Loucy (cell line): Measurements from ENCODE around the gene L1CAM.

Source experiments
- H2AFZ ChIP-seq: fragments of 200-600 bp; sonication (generic); 2 replicates; pipeline ENCODE4 v1.6.0; 2016; ENCODE audit warnings: antibody characterized with exemption, mild to moderate bottlenecking, low read length, moderate library complexity
- H3F3A ChIP-seq: fragments of 200-600 bp; 2 replicates; pipeline ENCODE4 v1.6.0; 2016; ENCODE audit warnings: antibody characterized with exemption, low read depth, mild to moderate bottlenecking
- H3K27me3 ChIP-seq: fragments of 200-600 bp; sonication (generic); 2 replicates; pipeline ENCODE4 v1.6.1; 2014; ENCODE audit warnings: low read length, mild to moderate bottlenecking; ENCODE audit not compliant: insufficient read depth, poor library complexity, severe bottlenecking
- H3K36me3 ChIP-seq: fragments of 200-600 bp; sonication (generic); 2 replicates; pipeline ENCODE4 v1.6.1; 2016; ENCODE audit warnings: low read length; ENCODE audit not compliant: insufficient read depth
- H3K4me1 ChIP-seq: fragments of 200-600 bp; sonication (generic); 2 replicates; pipeline ENCODE4 v1.5.1; 2014; ENCODE audit warnings: low read length, mild to moderate bottlenecking; ENCODE audit not compliant: insufficient read depth, poor library complexity, severe bottlenecking
- H3K4me2 ChIP-seq: fragments of 200-600 bp; sonication (generic); 2 replicates; pipeline ENCODE4 v1.6.0; 2014; ENCODE audit warnings: antibody characterized with exemption, low read length, low read depth, mild to moderate bottlenecking; ENCODE audit not compliant: poor library complexity, severe bottlenecking
- H3K4me3 ChIP-seq: fragments of 200-600 bp; sonication (generic); 2 replicates; pipeline ENCODE4 v1.5.1; 2014; ENCODE audit warnings: low read length, mild to moderate bottlenecking, mixed read lengths; ENCODE audit not compliant: poor library complexity, severe bottlenecking
- H3K79me2 ChIP-seq: fragments of 200-600 bp; sonication (generic); 2 replicates; pipeline ENCODE4 v1.6.1; 2014; ENCODE audit warnings: low read length; ENCODE audit not compliant: insufficient read depth
- H3K9ac ChIP-seq: fragments of 200-600 bp; sonication (generic); 2 replicates; pipeline ENCODE4 v1.6.0; 2014; ENCODE audit warnings: mild to moderate bottlenecking, low read depth, low read length, moderate library complexity; ENCODE audit not compliant: poor library complexity, severe bottlenecking
- H3K9me2 ChIP-seq: fragments of 200-600 bp; sonication (generic); replicated peaks from 2 replicates; pipeline ENCODE4 v1.6.1; 2016; ENCODE audit warnings: low read depth, low read length, mixed read lengths
- H3K9me3 ChIP-seq: fragments of 200-600 bp; sonication (generic); 2 replicates; pipeline ENCODE4 v1.6.1; 2014; ENCODE audit warnings: mild to moderate bottlenecking, antibody characterized with exemption, low read length, low read depth; ENCODE audit not compliant: insufficient read depth
- H4K20me1 ChIP-seq: fragments of 200-600 bp; sonication (generic); 2 replicates; pipeline ENCODE4 v1.6.0; 2014; ENCODE audit warnings: antibody characterized with exemption, low read length, mild to moderate bottlenecking; ENCODE audit not compliant: insufficient read depth, poor library complexity, severe bottlenecking
- EZH2phosphoT487 ChIP-seq: fragments of 200-600 bp; IDR thresholded peaks from 2 replicates; pipeline ENCODE4 v1.6.1; 2018; ENCODE audit warnings: antibody characterized with exemption, mild to moderate bottlenecking, moderate library complexity, borderline replicate concordance
- TF ChIP-seq, protein P1 (sequence below): fragments of 200-600 bp; sonication (generic); conservative IDR thresholded peaks from 2 replicates; pipeline ENCODE4 v1.5.1; 2014; ENCODE audit warnings: mild to moderate bottlenecking, antibody characterized with exemption, low read length

L1CAM gene, protein sequence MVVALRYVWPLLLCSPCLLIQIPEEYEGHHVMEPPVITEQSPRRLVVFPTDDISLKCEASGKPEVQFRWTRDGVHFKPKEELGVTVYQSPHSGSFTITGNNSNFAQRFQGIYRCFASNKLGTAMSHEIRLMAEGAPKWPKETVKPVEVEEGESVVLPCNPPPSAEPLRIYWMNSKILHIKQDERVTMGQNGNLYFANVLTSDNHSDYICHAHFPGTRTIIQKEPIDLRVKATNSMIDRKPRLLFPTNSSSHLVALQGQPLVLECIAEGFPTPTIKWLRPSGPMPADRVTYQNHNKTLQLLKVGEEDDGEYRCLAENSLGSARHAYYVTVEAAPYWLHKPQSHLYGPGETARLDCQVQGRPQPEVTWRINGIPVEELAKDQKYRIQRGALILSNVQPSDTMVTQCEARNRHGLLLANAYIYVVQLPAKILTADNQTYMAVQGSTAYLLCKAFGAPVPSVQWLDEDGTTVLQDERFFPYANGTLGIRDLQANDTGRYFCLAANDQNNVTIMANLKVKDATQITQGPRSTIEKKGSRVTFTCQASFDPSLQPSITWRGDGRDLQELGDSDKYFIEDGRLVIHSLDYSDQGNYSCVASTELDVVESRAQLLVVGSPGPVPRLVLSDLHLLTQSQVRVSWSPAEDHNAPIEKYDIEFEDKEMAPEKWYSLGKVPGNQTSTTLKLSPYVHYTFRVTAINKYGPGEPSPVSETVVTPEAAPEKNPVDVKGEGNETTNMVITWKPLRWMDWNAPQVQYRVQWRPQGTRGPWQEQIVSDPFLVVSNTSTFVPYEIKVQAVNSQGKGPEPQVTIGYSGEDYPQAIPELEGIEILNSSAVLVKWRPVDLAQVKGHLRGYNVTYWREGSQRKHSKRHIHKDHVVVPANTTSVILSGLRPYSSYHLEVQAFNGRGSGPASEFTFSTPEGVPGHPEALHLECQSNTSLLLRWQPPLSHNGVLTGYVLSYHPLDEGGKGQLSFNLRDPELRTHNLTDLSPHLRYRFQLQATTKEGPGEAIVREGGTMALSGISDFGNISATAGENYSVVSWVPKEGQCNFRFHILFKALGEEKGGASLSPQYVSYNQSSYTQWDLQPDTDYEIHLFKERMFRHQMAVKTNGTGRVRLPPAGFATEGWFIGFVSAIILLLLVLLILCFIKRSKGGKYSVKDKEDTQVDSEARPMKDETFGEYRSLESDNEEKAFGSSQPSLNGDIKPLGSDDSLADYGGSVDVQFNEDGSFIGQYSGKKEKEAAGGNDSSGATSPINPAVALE

DNA sequence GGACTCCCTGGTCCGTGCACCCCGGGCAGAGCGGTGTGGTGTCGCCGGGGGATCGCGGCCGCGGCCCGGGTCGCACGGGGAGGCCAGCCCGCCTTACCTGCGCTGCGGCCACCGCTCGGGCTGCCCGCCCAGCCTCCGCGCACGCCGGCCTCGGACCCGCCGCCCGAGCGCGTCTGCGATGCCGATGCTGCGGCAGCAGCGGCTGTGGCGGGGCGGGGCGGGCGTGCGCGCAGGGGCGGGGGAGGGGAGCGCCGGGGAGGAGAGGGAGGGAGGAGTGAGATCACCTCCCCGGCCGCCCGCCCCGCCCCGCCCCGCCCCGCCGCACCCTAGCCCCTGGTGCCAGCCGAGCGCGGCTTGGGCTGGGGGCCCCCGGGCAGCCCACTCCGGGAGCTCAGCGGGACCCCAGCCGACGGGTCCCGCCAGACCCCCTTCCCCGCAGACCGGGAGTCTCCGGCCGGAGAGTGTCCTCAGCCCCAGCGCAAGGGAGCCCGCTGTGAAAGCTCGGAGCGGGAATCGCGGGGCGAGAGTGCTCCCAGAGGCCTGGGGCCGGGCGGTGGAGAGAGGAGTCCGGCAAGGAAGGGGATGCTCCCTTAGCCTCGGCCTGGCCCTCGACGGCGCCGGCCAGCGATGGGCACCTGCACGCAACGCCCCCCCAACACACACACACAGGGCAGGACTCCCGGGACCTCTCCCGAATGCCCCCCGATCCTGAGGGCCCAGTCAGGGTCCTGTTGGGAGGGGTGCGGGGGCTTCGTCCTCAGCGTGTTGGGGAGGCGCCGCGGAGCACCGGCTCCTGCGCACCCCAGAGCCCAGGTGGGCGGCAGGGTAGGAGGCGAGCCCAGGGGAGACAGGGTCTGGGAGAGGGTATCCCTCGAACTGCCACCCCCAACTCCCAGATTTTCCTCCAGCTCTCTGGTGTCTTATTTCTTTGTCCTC is at the start of gene L1CAM:
L1CAM (minus strand) TSS at position 206 of the 936 bp plus-strand sequence. CDS start 10,337 bp downstream, outside the sequence.
- Histone ChIP-seq H3K4me2 (no peak within 1 kb of the TSS), H3K9me2 (no peaks in the 10 kb centered on the region), H2AFZ (no peak within 1 kb of the TSS), H3K79me2 (no peaks in the 10 kb centered on the region), H3F3A (no peaks in the 10 kb centered on the region), H3K9me3 (no peaks in the 10 kb centered on the region), H3K4me1 (peaks cover 11% of the 10 kb centered on the region), H3K9ac (no peak within 1 kb of the TSS), H3K4me3 (no peak within 1 kb of the TSS), H3K36me3 (no peaks in the 10 kb centered on the region), H3K27me3 (no peaks in the 10 kb centered on the region), H4K20me1 (no peaks in the 10 kb centered on the region)
- TF ChIP-seq EZH2phosphoT487, result no peak
- TF ChIP-seq, protein P1, sequence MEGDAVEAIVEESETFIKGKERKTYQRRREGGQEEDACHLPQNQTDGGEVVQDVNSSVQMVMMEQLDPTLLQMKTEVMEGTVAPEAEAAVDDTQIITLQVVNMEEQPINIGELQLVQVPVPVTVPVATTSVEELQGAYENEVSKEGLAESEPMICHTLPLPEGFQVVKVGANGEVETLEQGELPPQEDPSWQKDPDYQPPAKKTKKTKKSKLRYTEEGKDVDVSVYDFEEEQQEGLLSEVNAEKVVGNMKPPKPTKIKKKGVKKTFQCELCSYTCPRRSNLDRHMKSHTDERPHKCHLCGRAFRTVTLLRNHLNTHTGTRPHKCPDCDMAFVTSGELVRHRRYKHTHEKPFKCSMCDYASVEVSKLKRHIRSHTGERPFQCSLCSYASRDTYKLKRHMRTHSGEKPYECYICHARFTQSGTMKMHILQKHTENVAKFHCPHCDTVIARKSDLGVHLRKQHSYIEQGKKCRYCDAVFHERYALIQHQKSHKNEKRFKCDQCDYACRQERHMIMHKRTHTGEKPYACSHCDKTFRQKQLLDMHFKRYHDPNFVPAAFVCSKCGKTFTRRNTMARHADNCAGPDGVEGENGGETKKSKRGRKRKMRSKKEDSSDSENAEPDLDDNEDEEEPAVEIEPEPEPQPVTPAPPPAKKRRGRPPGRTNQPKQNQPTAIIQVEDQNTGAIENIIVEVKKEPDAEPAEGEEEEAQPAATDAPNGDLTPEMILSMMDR, result no peak

DNA sequence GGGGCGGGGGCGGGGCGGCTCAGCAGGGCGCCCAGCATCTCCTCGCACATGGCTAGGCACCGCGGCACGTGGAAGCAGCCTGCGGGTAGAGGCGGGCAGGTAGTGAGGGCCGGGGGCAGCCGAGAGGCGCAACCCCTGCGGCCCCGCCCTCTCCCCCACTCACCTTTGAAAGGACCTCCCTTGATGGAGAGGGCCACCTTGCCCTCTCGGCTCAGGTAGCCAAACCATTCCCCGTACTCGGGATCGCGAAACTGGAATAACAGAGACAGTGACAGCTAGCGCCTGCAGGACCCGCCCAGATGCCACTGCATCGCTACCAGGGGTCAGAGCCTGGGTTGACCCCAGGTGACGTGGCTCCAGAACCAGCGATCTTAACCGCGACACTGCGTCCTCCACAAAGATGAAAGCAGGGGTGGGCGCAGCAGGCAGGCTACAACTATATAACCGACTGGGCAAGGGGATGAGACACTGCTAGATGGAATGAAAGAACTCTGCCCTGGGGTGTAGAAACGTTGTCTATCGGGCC is 49.4 kb upstream of the L1CAM start:
- Histone ChIP-seq H3F3A (no peaks in the 10 kb centered on the region), H2AFZ (no peak overlapping the region), H3K9ac (no peak overlapping the region), H3K79me2 (peaks cover 39% of the 10 kb centered on the region), H3K9me2 (no peaks in the 10 kb centered on the region), H3K27me3 (no peaks in the 10 kb centered on the region), H3K36me3 (no peaks in the 10 kb centered on the region), H3K4me1 (peaks cover 5% of the 10 kb centered on the region), H4K20me1 (no peaks in the 10 kb centered on the region), H3K9me3 (no peaks in the 10 kb centered on the region), H3K4me2 (peak overlapping the region; percentile 56), H3K4me3 (peak overlapping the region; percentile 52)
- TF ChIP-seq, protein P1, result no peak
- TF ChIP-seq EZH2phosphoT487, result no peak
